Nephron progenitor cell (in vitro differentiated cells): ENCODE results near the gene OR2V2.
A peak's percentile ranks its signal among the peaks of the same experiment; 100 is the strongest.
"Not testable (repeated sequence)": the region's sequence is repeated elsewhere in the genome, so short reads cannot be mapped to it uniquely, and the experiment has no call there.

Source experiments
- DNase-seq: peaks from one replicate; pipeline ENCODE4 v3.0.0; 2021
- H3K27ac Mint-ChIP-seq: 2 replicates; pipeline ENCODE4 v1.8.0; 2021; ENCODE audit warnings: mild to moderate bottlenecking, moderate library complexity, mixed read lengths
- H3K27me3 Mint-ChIP-seq: 2 replicates; pipeline ENCODE4 v1.8.0; 2021; ENCODE audit warnings: mild to moderate bottlenecking, low read depth, mixed read lengths; ENCODE audit not compliant: poor library complexity
- H3K36me3 Mint-ChIP-seq: 2 replicates; pipeline ENCODE4 v1.8.0; 2021; ENCODE audit warnings: low read depth, mixed read lengths
- H3K4me1 Mint-ChIP-seq: 2 replicates; pipeline ENCODE4 v1.8.0; 2021; ENCODE audit warnings: mixed read lengths
- H3K4me3 Mint-ChIP-seq: 2 replicates; pipeline ENCODE4 v1.8.0; 2021; ENCODE audit warnings: mild to moderate bottlenecking, moderate library complexity, mixed read lengths
- H3K9me3 Mint-ChIP-seq: 2 replicates; pipeline ENCODE4 v1.8.0; 2021; ENCODE audit warnings: mild to moderate bottlenecking, moderate library complexity, mixed read lengths
- CTCF ChIP-seq: fragments of 200-600 bp; sonication (generic); IDR thresholded peaks from 2 replicates; pipeline ENCODE4 v1.5.0; 2021; ENCODE audit warnings: antibody characterized with exemption

Gene OR2V2

GRCh38 chr5:181127456-181127855, 19.9 kb upstream of the OR2V2 start:
- peaks cover under 1% of the 10 kb centered on the region for H3K9me3 Mint-ChIP-seq
- no peaks in the 10 kb centered on the region for H3K36me3 Mint-ChIP-seq
- no peak for DNase-seq
- TF ChIP-seq CTCF: no peak
- H3K27me3 Mint-ChIP-seq: peaks cover 29% of the 10 kb centered on the region
- no peak overlapping the region for H3K27ac Mint-ChIP-seq
- no peak overlapping the region for H3K4me3 Mint-ChIP-seq
- H3K4me1 Mint-ChIP-seq: peaks cover 22% of the 10 kb centered on the region

- Mint-ChIP-seq H3K4me3 (no peak overlapping the region), H3K4me1 (peaks cover 22% of the 10 kb centered on the region)
- TF ChIP-seq CTCF: no peak
Observed at GRCh38 chr5:181127907-181128626, 19.3 kb upstream of the OR2V2 start.

GRCh38 chr5:181129601-181130000, 17.8 kb upstream of the OR2V2 start:
- no peak overlapping the region for H3K4me3 Mint-ChIP-seq
- no peaks in the 10 kb centered on the region for H3K36me3 Mint-ChIP-seq
- peaks cover 30% of the 10 kb centered on the region for H3K27me3 Mint-ChIP-seq
- H3K27ac Mint-ChIP-seq: peak overlapping the region; percentile 68
- TF ChIP-seq CTCF: no peak
- H3K4me1 Mint-ChIP-seq: peaks cover 22% of the 10 kb centered on the region
- DNase-seq: no peak
- peaks cover 9% of the 10 kb centered on the region for H3K9me3 Mint-ChIP-seq

More at GRCh38 chr5:181127907-181128626, 19.3 kb upstream of the OR2V2 start:
- DNase-seq: no peak
- peaks cover 32% of the 10 kb centered on the region for H3K27me3 Mint-ChIP-seq
- peaks cover 5% of the 10 kb centered on the region for H3K9me3 Mint-ChIP-seq
- no peaks in the 10 kb centered on the region for H3K36me3 Mint-ChIP-seq
- H3K27ac Mint-ChIP-seq: no peak overlapping the region

GRCh38 chr5:181130081-181130480, 17.3 kb upstream of the OR2V2 start:
- Mint-ChIP-seq H3K4me1 (peaks cover 22% of the 10 kb centered on the region), H3K27me3 (peaks cover 31% of the 10 kb centered on the region), H3K9me3 (peaks cover 12% of the 10 kb centered on the region)
- not testable (repeated sequence) for H3K4me3 Mint-ChIP-seq, DNase-seq, H3K27ac Mint-ChIP-seq, H3K36me3 Mint-ChIP-seq

GRCh38 chr5:181130832-181131496, 16.4 kb upstream of the OR2V2 start, which contains the start of gene OR2V1:
Gene OR2V1, minus strand, starts transcription at chr5:181131169. Its CDS starts 5,865 bp downstream, at chr5:181125304.
- peaks cover 35% of the 10 kb centered on the region for H3K27me3 Mint-ChIP-seq
- TF ChIP-seq CTCF: no peak

GRCh38 chr5:181131514-181131913, 15.9 kb upstream of the OR2V2 start:
- Mint-ChIP-seq H3K4me3 (no peak overlapping the region), H3K9me3 (peaks cover 21% of the 10 kb centered on the region), H3K4me1 (peaks cover 22% of the 10 kb centered on the region), H3K27ac (peak overlapping the region; percentile 18), H3K27me3 (peaks cover 35% of the 10 kb centered on the region), H3K36me3 (no peaks in the 10 kb centered on the region)
- no peak for TF ChIP-seq CTCF
- no peak for DNase-seq

More at GRCh38 chr5:181130832-181131496, 16.4 kb upstream of the OR2V2 start, which contains the start of gene OR2V1:
- DNase-seq: no peak
- Mint-ChIP-seq H3K36me3 (no peaks in the 10 kb centered on the region), H3K4me1 (peaks cover 22% of the 10 kb centered on the region), H3K27ac (peak within 1 kb of the TSS; percentile 18), H3K4me3 (no peak within 1 kb of the TSS), H3K9me3 (peaks cover 19% of the 10 kb centered on the region)
